A673 (cell line): ENCODE data around the gene ARF3.

Source experiments
- CTCF ChIP-seq: fragments of 300-800, 200-600 bp; sonication (generic); conservative IDR thresholded peaks from 2 replicates; pipeline ENCODE4 v1.5.1; 2017; ENCODE audit warnings: low read depth, mild to moderate bottlenecking, antibody characterized with exemption, low read length, moderate library complexity, mixed read lengths
- EZH2 ChIP-seq: fragments of 200-600 bp; sonication (generic); IDR thresholded peaks from 2 replicates; pipeline ENCODE4 v1.6.1; 2017; ENCODE audit warnings: borderline replicate concordance, low read depth, mild to moderate bottlenecking, mixed read lengths, antibody characterized with exemption, low read length; ENCODE audit not compliant: poor library complexity, severe bottlenecking

- no peak for TF ChIP-seq CTCF
- no peak for TF ChIP-seq EZH2
Measured at GRCh38 chr12:48982397-48983080, 25.3 kb upstream of the ARF3 start.
